ENCODE measurements around the gene KLHL6.

The KLHL6 gene

GRCh38 chr3:183546625-183547024 lies 8.9 kb downstream of the KLHL6 start:
- H3K4me3 ChIP-seq, result no peak overlapping the region
- H3K27me3 ChIP-seq, result no peaks in the 10 kb centered on the region
- H3K27ac ChIP-seq, result no peak overlapping the region
- TF ChIP-seq Cebpa-rat (IDR thresholded peaks at IDR 0.05), result no peak
- 0 out of 2 replicates have a peak, but pooled peaks cover 9% of the 10 kb centered on the region for H3K9me3 ChIP-seq
- H4K20me1 ChIP-seq, result peaks cover 77% of the 10 kb centered on the region
- no peak overlapping the region for H3K9ac ChIP-seq
- H3K4me1 ChIP-seq, result peaks cover 35% of the 10 kb centered on the region
- H3K4me2 ChIP-seq, result no peak overlapping the region
- peaks cover 69% of the 10 kb centered on the region for H3K36me3 ChIP-seq

- Histone ChIP-seq H3K4me2 (no peak overlapping the region), H4K20me1 (peaks cover 87% of the 10 kb centered on the region), H3K27me3 (no peaks in the 10 kb centered on the region), H3K4me3 (no peak overlapping the region), H3K36me3 (peaks cover 62% of the 10 kb centered on the region), H3K9me3 (0 out of 2 replicates have a peak, but pooled peaks cover 6% of the 10 kb centered on the region), H3K4me1 (peaks cover 39% of the 10 kb centered on the region), H3K9ac (no peak overlapping the region), H3K27ac (no peak overlapping the region)
- no peak for TF ChIP-seq Cebpa-rat (IDR thresholded peaks at IDR 0.05)
Observed at GRCh38 chr3:183545708-183546107, 9.8 kb downstream of the KLHL6 start.

GRCh38 chr3:183542355-183542754 lies 13.2 kb downstream of the KLHL6 start:
- no peak for TF ChIP-seq Cebpa-rat (IDR thresholded peaks at IDR 0.05)
- Histone ChIP-seq H3K9ac (no peak overlapping the region), H3K4me2 (peak overlapping the region; percentile 74), H3K27me3 (no peaks in the 10 kb centered on the region), H4K20me1 (peaks cover 99% of the 10 kb centered on the region), H3K4me3 (no peak overlapping the region), H3K4me1 (peaks cover 54% of the 10 kb centered on the region), H3K9me3 (no peaks in the 10 kb centered on the region), H3K27ac (0 out of 2 replicates have a peak overlapping the region, but pooled peaks have one; percentile 1), H3K36me3 (peaks cover 57% of the 10 kb centered on the region)

GRCh38 chr3:183541738-183542137 lies 13.8 kb downstream of the KLHL6 start:
- no peak for TF ChIP-seq Cebpa-rat (IDR thresholded peaks at IDR 0.05)
- Histone ChIP-seq H3K27ac (peak overlapping the region; percentile 1; the same call in 1 of the 2 replicates), H3K4me2 (peak overlapping the region; percentile 74), H3K9me3 (no peaks in the 10 kb centered on the region), H3K27me3 (no peaks in the 10 kb centered on the region), H3K4me3 (no peak overlapping the region), H3K4me1 (peaks cover 60% of the 10 kb centered on the region), H3K9ac (peak overlapping the region; percentile 1; the same call in 1 of the 2 replicates), H4K20me1 (peaks cover 99% of the 10 kb centered on the region), H3K36me3 (peaks cover 54% of the 10 kb centered on the region)

GRCh38 chr3:183541235-183541655 lies 14.3 kb downstream of the KLHL6 start:
- H3K9ac ChIP-seq, result 0 out of 2 replicates have a peak overlapping the region, but pooled peaks have one; percentile 1
- H3K27ac ChIP-seq, result 0 out of 2 replicates have a peak overlapping the region, but pooled peaks have one; percentile 38
- peaks cover 99% of the 10 kb centered on the region for H4K20me1 ChIP-seq
- no peak overlapping the region for H3K4me3 ChIP-seq
- H3K4me2 ChIP-seq, result peak overlapping the region; percentile 74
- H3K9me3 ChIP-seq, result no peaks in the 10 kb centered on the region
- no peaks in the 10 kb centered on the region for H3K27me3 ChIP-seq
- H3K36me3 ChIP-seq, result peaks cover 53% of the 10 kb centered on the region
- no peak for TF ChIP-seq Cebpa-rat (IDR thresholded peaks at IDR 0.05)
- H3K4me1 ChIP-seq, result peaks cover 63% of the 10 kb centered on the region

GRCh38 chr3:183540501-183541234 lies 14.8 kb downstream of the KLHL6 start:
- Histone ChIP-seq H3K4me1 (peaks cover 66% of the 10 kb centered on the region), H3K4me3 (no peak overlapping the region), H3K27me3 (no peaks in the 10 kb centered on the region), H4K20me1 (peaks cover 99% of the 10 kb centered on the region), H3K9ac (0 out of 2 replicates have a peak overlapping the region, but pooled peaks have one; percentile 1), H3K36me3 (peaks cover 51% of the 10 kb centered on the region), H3K4me2 (peak overlapping the region; percentile 74), H3K9me3 (no peaks in the 10 kb centered on the region), H3K27ac (0 out of 2 replicates have a peak overlapping the region, but pooled peaks have one; percentile 38)
- no peak for TF ChIP-seq Cebpa-rat (IDR thresholded peaks at IDR 0.05)

GRCh38 chr3:183539811-183540210 lies 15.7 kb downstream of the KLHL6 start:
- no peak for TF ChIP-seq Cebpa-rat (IDR thresholded peaks at IDR 0.05)
- peaks cover 72% of the 10 kb centered on the region for H3K4me1 ChIP-seq
- H3K27me3 ChIP-seq, result no peaks in the 10 kb centered on the region
- H3K4me2 ChIP-seq, result 0 out of 2 replicates have a peak overlapping the region, but pooled peaks have one; percentile 74
- H3K9ac ChIP-seq, result no peak overlapping the region
- H3K27ac ChIP-seq, result no peak overlapping the region
- no peak overlapping the region for H3K4me3 ChIP-seq
- H3K9me3 ChIP-seq, result no peaks in the 10 kb centered on the region
- peaks cover 98% of the 10 kb centered on the region for H4K20me1 ChIP-seq
- peaks cover 43% of the 10 kb centered on the region for H3K36me3 ChIP-seq

GRCh38 chr3:183538486-183538885 lies 17.0 kb downstream of the KLHL6 start:
- H3K4me2 ChIP-seq, result no peak overlapping the region
- peaks cover 68% of the 10 kb centered on the region for H3K4me1 ChIP-seq
- H3K9me3 ChIP-seq, result no peaks in the 10 kb centered on the region
- peaks cover 94% of the 10 kb centered on the region for H4K20me1 ChIP-seq
- H3K4me3 ChIP-seq, result no peak overlapping the region
- H3K9ac ChIP-seq, result no peak overlapping the region
- H3K36me3 ChIP-seq, result peaks cover 37% of the 10 kb centered on the region
- H3K27me3 ChIP-seq, result no peaks in the 10 kb centered on the region
- H3K27ac ChIP-seq, result no peak overlapping the region
- no peak for TF ChIP-seq Cebpa-rat (IDR thresholded peaks at IDR 0.05)

GRCh38 chr3:183537295-183537730 lies 18.2 kb downstream of the KLHL6 start:
- peak; percentile 73 for TF ChIP-seq Cebpa-rat (IDR thresholded peaks at IDR 0.05)
- peak overlapping the region; percentile 55; the same call in 1 of the 2 replicates for H3K4me2 ChIP-seq
- H3K4me3 ChIP-seq, result no peak overlapping the region
- H4K20me1 ChIP-seq, result peaks cover 95% of the 10 kb centered on the region
- H3K27ac ChIP-seq, result peak overlapping the region; percentile 12; the same call in 1 of the 2 replicates
- H3K9me3 ChIP-seq, result no peaks in the 10 kb centered on the region
- H3K36me3 ChIP-seq, result peaks cover 42% of the 10 kb centered on the region
- no peaks in the 10 kb centered on the region for H3K27me3 ChIP-seq
- H3K4me1 ChIP-seq, result peaks cover 58% of the 10 kb centered on the region
- no peak overlapping the region for H3K9ac ChIP-seq

GRCh38 chr3:183536238-183536880 lies 19.1 kb downstream of the KLHL6 start:
- Histone ChIP-seq H3K4me3 (no peak overlapping the region), H3K36me3 (peaks cover 50% of the 10 kb centered on the region), H3K9ac (no peak overlapping the region), H3K27me3 (no peaks in the 10 kb centered on the region), H3K27ac (no peak overlapping the region), H4K20me1 (peaks cover 95% of the 10 kb centered on the region), H3K9me3 (no peaks in the 10 kb centered on the region), H3K4me1 (peaks cover 48% of the 10 kb centered on the region), H3K4me2 (peak overlapping the region; percentile 55)
- no peak for TF ChIP-seq Cebpa-rat (IDR thresholded peaks at IDR 0.05)
